Prostate gland (tissue), 2 donors: ENCODE measurements around the gene TRA2B.

ENCODE experiments used
- CTCF ChIP-seq, 4 experiments: fragments of 200-600 bp in 2 of 4; fragments of 450-650 bp in 2 of 4; sonication (generic) in 2 of 4; IDR thresholded peaks; 1 replicate in 3 of 4; 2 replicates in 1 of 4; pipeline ENCODE4 v1.5.1; 2016 to 2019; ENCODE audit warnings: antibody characterized with exemption in 4 of 4, mild to moderate bottlenecking in 2 of 4, moderate library complexity in 2 of 4
- POLR2A ChIP-seq: fragments of 450-650 bp; IDR thresholded peaks from one replicate; pipeline ENCODE4 v1.6.1; 2016; ENCODE audit warnings: antibody characterized with exemption, mild to moderate bottlenecking
- POLR2AphosphoS5 ChIP-seq: sonication (generic); formaldehyde crosslinking; IDR thresholded peaks from one replicate; pipeline ENCODE4 v1.6.1; 2017; ENCODE audit warnings: antibody characterized with exemption

GRCh38 chr3:185961675-185962232 is 23.9 kb upstream of the TRA2B start:
- no peak for TF ChIP-seq POLR2AphosphoS5
- no peak for TF ChIP-seq CTCF (IDR thresholded peaks at IDR 0.05)
- TF ChIP-seq POLR2A = no peak
